OCI-LY3 (cell line): ENCODE results near the gene BZW1.

Experiments used
- H2AFZ ChIP-seq: fragments of 200-600, 300-600 bp; shearing (Covaris generic); 2 replicates; pipeline ENCODE4 v1.6.0; 2014; ENCODE audit warnings: antibody characterized with exemption, low read depth, low read length
- H3K27ac ChIP-seq: fragments of 200-600, 300-600 bp; sonication (generic); 2 replicates; pipeline ENCODE4 v1.5.1; 2014; ENCODE audit warnings: mild to moderate bottlenecking, low read length, moderate library complexity, mixed read lengths
- H3K27me3 ChIP-seq: fragments of 200-600, 300-600 bp; sonication (generic); 2 replicates; pipeline ENCODE4 v1.6.1; 2014; ENCODE audit warnings: low read depth, low read length, mixed read lengths
- H3K36me3 ChIP-seq: fragments of 200-600, 300-600 bp; sonication (generic); replicated peaks from 2 replicates; pipeline ENCODE3; 2014; ENCODE audit warnings: low read depth, low read length, mixed read lengths
- H3K4me1 ChIP-seq: fragments of 300-600, 200-600 bp; sonication (generic); 2 replicates; pipeline ENCODE4 v1.6.1; 2014; ENCODE audit warnings: low read length, mixed read lengths
- H3K4me2 ChIP-seq: fragments of 200-600, 300-600 bp; sonication (generic); 2 replicates; pipeline ENCODE4 v1.6.1; 2014; ENCODE audit warnings: low read length, mixed read lengths
- H3K4me3 ChIP-seq: fragments of 300-600, 200-600 bp; sonication (generic); 2 replicates; pipeline ENCODE4 v1.5.1; 2014; ENCODE audit warnings: antibody characterized with exemption, mild to moderate bottlenecking, low read length, moderate library complexity
- H3K79me2 ChIP-seq: fragments of 300-600, 200-600 bp; shearing (Covaris generic); 2 replicates; pipeline ENCODE4 v1.6.1; 2014; ENCODE audit warnings: mild to moderate bottlenecking, low read length, mixed read lengths
- H3K9ac ChIP-seq: fragments of 300-600, 200-600 bp; shearing (Covaris generic); 2 replicates; pipeline ENCODE4 v1.6.0; 2014; ENCODE audit warnings: mild to moderate bottlenecking, low read length, moderate library complexity
- H3K9me3 ChIP-seq: fragments of 200-600, 300-600 bp; shearing (Covaris generic); 2 replicates; pipeline ENCODE4 v1.6.1; 2014; ENCODE audit warnings: low read length, mixed read lengths; ENCODE audit not compliant: insufficient read depth
- H4K20me1 ChIP-seq: fragments of 200-600, 300-600 bp; sonication (generic); 2 replicates; pipeline ENCODE4 v1.6.1; 2016; ENCODE audit warnings: low read length, mixed read lengths; ENCODE audit not compliant: insufficient read depth
- CTCF ChIP-seq: fragments of 200-600, 300-600 bp; sonication (generic); IDR thresholded peaks from 2 replicates; pipeline ENCODE4 v1.5.1; 2014; ENCODE audit warnings: antibody characterized with exemption, low read length, low read depth
- EZH2phosphoT487 ChIP-seq: fragments of 200-600 bp; shearing (Covaris generic); IDR thresholded peaks from 2 replicates; pipeline ENCODE4 v1.6.1; 2018; ENCODE audit warnings: antibody characterized with exemption, mixed run types, low read depth

BZW1 gene

DNA sequence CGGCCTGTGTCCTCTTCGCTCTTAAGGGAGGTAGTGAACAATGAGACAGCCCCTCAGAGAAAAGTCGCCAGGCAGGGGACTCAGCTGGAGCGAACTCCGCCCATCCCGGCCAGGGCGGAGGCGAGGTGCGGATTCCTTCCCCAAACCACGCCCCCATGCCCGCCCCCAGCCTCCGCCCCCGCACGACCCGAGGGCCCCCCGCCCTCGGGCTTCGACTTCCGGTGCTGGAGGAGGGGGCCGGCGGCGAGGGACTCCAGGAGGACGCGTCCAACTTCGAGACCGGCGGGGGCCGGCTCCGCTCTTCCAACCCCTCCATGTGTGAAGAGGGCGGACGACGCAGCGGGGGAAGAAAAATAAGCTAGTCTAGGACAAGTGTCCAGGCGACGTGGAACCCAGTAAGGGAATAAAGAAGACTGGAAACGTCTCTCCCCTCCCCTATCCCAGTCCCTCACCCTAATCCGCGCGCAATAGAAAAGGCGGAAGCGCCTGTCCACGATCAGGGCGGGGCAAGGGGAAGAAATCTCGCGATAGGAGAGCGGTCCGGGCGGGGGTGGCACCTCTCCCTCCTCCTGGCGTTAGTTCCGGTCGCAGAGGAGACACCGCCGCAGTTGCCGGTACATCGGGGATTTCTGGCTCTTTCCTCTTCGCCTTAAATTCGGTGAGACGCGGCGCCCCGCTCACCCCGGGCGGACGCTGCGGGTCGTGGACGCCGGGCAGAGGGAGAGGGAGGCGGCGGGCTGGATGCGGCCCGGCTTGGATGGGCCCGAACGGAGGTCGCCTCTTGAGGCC, at the start of gene BZW1:
Gene BZW1, plus strand, starts transcription at position 578 of the 789 bp plus-strand sequence. CDS start 1,308 bp downstream, outside the sequence.
- Histone ChIP-seq H3K4me3 (peak within 1 kb of the TSS; percentile 97), H3K27me3 (no peaks in the 10 kb centered on the region), H3K9me3 (no peaks in the 10 kb centered on the region), H2AFZ (peak within 1 kb of the TSS; percentile 59), H3K27ac (peak within 1 kb of the TSS; percentile 78), H3K9ac (peak within 1 kb of the TSS; percentile 87), H4K20me1 (peaks cover 15% of the 10 kb centered on the region), H3K4me2 (peak within 1 kb of the TSS; percentile 100), H3K79me2 (peaks cover 42% of the 10 kb centered on the region), H3K4me1 (peaks cover 27% of the 10 kb centered on the region), H3K36me3 (peaks cover 24% of the 10 kb centered on the region)
- no peak for TF ChIP-seq CTCF
- no peak for TF ChIP-seq EZH2phosphoT487

DNA sequence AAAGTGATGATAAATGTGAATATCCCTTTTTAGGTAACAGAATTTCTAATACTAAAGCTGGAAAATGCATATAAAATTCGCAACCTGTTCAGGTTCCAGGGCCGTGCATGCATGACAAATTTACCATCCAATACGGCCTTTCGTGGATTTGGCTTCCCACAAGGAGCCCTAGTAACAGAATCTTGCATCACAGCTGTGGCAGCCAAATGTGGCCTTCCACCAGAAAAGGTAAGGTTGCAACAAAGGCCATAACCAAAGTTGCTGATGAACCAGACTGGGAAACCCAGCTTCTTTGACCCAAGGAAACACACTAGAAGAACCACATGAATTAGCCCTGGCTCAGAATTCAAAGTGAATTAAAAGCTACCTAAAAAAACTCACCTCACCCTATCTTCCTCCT, 49.6 kb upstream of the BZW1 start:
- TF ChIP-seq CTCF: no peak
- TF ChIP-seq EZH2phosphoT487: no peak
- no peak overlapping the region for H3K9ac ChIP-seq
- H3K79me2 ChIP-seq: no peaks in the 10 kb centered on the region
- H2AFZ ChIP-seq: no peak overlapping the region
- H4K20me1 ChIP-seq: no peaks in the 10 kb centered on the region
- H3K4me1 ChIP-seq: peaks cover 8% of the 10 kb centered on the region
- H3K27me3 ChIP-seq: peaks cover 5% of the 10 kb centered on the region; the same call in 1 of the 2 replicates
- H3K4me2 ChIP-seq: no peak overlapping the region
- no peak overlapping the region for H3K4me3 ChIP-seq
- no peaks in the 10 kb centered on the region for H3K9me3 ChIP-seq
- H3K36me3 ChIP-seq: no peaks in the 10 kb centered on the region
- no peak overlapping the region for H3K27ac ChIP-seq

DNA sequence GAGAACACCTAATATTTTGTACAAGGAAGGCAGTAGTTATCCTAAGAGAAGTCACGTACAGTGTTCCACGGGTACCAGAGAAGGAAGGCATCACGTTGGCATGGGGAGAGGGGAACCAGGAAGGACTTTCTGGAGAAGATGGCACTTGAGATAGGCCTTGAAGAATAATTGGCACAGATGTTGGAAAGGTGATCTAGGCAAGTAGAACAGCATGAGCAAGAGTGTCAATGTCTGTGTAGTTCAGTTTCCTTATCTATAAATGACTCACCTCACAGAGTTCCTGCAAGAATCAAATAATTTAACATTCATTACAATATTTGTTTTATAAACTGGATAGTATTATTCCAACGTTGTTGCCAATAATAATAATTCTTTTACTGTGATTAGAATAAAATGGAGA, 48.3 kb upstream of the BZW1 start:
- Histone ChIP-seq H3K4me2 (no peak overlapping the region), H3K4me3 (no peak overlapping the region), H3K9me3 (no peaks in the 10 kb centered on the region), H2AFZ (no peak overlapping the region), H3K79me2 (no peaks in the 10 kb centered on the region), H3K4me1 (peaks cover 8% of the 10 kb centered on the region), H3K9ac (no peak overlapping the region), H4K20me1 (no peaks in the 10 kb centered on the region), H3K36me3 (no peaks in the 10 kb centered on the region), H3K27ac (no peak overlapping the region), H3K27me3 (0 out of 2 replicates have a peak, but pooled peaks cover 2% of the 10 kb centered on the region)
- TF ChIP-seq EZH2phosphoT487 (no peak), CTCF (no peak)

- Histone ChIP-seq H3K79me2 (no peaks in the 10 kb centered on the region), H3K9me3 (no peaks in the 10 kb centered on the region), H3K27me3 (peaks cover 2% of the 10 kb centered on the region; the same call in 1 of the 2 replicates), H3K36me3 (no peaks in the 10 kb centered on the region), H3K4me1 (peaks cover 8% of the 10 kb centered on the region), H4K20me1 (no peaks in the 10 kb centered on the region), H3K4me2 (no peak overlapping the region), H3K4me3 (no peak overlapping the region), H3K27ac (no peak overlapping the region), H3K9ac (no peak overlapping the region), H2AFZ (no peak overlapping the region)
- no peak for TF ChIP-seq CTCF
- no peak for TF ChIP-seq EZH2phosphoT487
Measured at GRCh38 chr2:200765139-200765951, 46.4 kb upstream of the BZW1 start.
